Germinal center (tissue), 1 donor: Measurements from ENCODE around the gene NOL9.
"Not testable (repeated sequence)": the region's sequence is repeated elsewhere in the genome, so short reads cannot be mapped to it uniquely, and the experiment has no call there.

Experiments used
- DNase-seq: peaks from one replicate; pipeline ENCODE4 v3.0.0; 2012; ENCODE audit warnings: mixed read lengths, low spot score

NOL9 gene

DNA sequence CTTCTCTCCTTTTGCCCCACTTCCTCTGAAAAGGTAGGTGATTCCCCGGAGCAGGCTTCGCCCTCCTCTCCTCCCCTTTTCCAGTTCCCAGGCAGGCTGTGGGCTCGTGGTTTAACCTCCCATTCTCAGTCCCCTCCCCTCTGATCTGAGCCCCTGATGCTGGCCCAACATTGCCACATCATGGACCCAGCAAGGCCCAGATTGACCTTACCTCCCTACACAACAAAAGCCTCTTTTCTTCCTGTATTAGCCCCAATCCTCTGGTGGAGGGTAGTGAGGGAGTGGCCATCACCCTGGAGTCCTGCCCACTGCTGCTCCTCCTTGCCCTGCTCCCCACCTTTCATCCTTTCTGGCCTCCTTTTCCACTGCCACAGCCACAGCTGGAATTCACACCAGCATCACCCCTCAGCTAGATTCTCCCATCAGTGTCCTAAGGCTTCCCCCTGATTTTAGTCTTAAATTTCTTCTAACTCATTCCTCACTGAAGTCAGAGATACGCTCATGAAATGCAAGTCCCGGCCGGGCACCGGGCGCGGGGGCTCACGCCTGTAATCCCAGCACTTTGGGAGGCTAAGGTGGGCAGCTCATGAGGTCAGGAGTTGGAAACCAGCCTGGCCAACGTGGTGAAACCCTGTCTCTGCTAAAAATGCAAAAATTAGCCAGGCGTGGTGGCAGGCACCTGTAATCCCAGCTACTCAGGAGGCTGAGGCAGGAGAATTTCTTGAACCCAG is 18.5 kb upstream of the NOL9 start:
- no peak for DNase-seq

- no peak for DNase-seq
These were observed 16.7 kb upstream of the NOL9 start for GRCh38 chr1:6570987-6571386.

GRCh38 chr1:6570100-6570499 is 15.8 kb upstream of the NOL9 start:
- no peak for DNase-seq

DNA sequence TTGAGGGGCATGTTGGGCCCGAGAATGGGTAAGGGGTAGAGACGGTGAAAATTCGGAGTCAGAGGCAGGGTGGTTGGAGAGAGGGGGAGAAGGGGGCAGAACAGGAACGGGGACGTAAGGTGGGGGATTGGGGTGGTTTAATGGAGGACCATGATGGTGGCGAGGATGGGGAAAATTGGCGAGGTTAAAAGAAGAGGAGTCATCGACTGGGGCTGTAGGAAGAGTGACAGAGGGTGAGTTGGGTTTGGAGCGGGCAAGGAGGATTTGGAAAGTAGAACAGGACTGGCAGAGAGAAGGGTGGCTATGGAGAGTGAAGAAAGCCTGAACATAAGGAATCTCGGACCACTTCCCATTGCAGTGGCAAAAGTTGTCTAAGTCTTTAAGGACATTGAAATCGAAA is 14.7 kb upstream of the NOL9 start:
- no peak for DNase-seq

GRCh38 chr1:6560267-6560666 is 6.0 kb upstream of the NOL9 start:
- no peak for DNase-seq

DNA sequence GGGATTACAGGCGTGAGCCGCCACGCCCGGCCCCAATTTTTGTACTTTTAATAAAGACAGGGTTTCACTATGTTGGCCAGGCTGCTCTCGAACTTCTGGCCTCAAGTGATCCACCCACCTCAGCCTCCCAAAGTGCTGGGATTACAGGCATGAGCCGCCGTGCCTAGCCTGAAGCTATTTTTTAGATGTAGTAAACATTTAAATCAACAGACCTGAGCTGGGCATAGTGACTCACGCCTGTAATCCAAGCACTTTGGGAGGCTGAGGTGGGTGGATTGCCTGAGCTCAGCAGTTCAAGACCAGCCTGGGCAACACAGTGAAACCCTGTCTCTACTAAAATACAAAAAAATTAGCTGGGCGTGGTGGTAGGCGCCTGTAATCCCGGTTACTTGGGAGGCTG is 4.8 kb upstream of the NOL9 start:
- DNase-seq, result not testable (repeated sequence)

DNA sequence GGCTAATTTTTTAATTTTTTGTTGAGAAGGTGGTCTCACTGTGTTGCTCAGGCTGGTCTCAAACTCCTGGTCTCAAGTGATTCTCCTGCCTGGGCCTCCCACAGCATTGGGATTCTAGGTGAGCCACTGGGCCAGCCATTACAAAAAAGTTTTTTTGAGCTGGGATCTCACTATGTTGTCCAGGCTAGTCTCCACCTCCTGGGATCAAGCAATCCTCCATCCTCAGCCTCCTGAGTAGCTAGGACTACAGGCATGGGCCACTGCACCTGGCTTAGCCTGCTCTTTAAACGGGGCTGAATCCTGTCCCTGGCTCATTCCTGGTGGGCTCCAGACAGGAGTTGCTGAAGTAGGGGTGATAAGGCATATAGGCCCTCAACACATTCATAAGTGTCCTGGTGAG is 3.3 kb upstream of the NOL9 start:
- DNase-seq, result no peak

GRCh38 chr1:6554907-6555778 is 830 bp upstream of the NOL9 start, which contains the start of gene TAS1R1:
Gene TAS1R1 (plus strand): TSS chr1:6555307. CDS start chr1:6555374, 67 bp downstream.
- no peak for DNase-seq

DNA sequence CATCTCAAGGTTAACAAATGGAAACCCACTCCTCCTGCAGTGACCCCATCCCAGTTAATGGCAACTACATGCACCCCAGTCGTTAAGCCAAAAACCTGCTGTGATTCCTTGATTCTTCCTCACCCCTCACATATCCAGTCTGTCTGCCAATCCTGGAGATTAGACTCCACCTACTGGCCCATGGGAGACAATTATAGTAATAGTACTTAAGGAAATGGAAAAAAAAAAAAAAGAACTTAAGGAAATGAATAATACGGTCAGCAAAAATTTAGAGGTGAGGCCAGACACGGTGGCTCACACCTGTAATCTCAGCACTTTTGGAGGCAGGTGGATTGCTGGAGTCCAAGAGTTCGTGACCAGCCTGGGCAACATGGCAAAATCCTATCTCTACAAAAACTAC is 7.0 kb downstream of the NOL9 start:
- no peak for DNase-seq

- DNase-seq, result no peak
These were observed 8.0 kb downstream of the NOL9 start for GRCh38 chr1:6546326-6546725.

- DNase-seq, result no peak
These were observed 8.8 kb downstream of the NOL9 start for GRCh38 chr1:6545276-6546112.

DNA sequence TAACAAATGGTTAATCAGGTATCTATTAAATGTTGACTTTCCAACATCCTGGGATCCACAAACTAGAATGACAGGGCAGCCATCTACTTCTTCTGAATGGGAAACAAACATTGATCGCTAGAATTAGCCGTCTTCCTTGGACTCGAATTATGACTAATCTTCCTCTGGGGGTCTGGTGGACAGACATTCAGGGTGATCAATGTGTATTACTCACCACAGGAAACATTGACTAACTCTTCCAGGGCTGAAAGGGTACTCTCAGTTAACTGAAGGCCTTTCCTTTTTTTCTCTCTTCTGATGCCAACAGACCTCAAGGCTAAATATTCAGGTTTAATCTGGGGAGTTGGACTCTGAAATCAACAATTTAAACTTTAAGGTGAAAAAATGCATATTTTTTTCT is 9.5 kb downstream of the NOL9 start:
- no peak for DNase-seq

DNA sequence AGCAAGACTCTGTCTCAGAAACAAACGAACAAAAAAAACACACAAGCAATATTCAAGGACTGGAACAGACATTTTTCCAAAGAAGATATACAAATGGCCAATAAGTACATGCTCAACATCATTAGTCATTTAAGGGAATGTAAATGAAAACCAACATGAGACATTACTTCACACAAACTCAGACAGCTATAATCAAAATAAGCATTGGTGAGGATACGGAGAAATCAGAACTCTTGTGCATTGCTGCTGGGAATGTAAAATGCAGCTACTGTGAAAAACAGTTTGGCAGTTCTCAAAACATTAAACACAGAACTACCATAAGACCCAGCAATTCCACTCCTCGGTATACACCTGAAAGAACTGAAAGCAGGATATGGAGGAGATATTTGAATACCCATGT is 15.4 kb downstream of the NOL9 start:
- DNase-seq, result no peak

- DNase-seq, result no peak
These were observed 18.0 kb downstream of the NOL9 start for GRCh38 chr1:6536291-6536690.

DNA sequence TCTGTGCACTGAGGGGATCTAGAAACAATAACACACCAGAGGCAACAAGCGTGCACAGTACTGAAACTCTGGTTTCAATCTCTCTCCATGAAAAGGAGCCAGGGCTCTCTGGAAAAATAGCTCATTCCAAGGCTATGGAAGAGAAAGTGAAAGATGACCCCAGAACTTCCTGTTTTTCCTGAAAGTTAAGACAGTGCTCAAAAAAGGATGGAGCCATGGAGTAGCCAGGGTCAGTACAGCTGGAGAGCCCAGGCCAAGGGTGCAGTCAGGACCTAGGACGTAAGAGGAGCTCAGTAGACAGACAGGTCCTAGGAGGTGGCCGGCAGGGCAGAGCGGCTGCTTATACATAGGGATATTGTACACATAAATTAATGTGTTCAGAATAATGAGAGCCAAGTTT is 19.1 kb downstream of the NOL9 start:
- no peak for DNase-seq

DNA sequence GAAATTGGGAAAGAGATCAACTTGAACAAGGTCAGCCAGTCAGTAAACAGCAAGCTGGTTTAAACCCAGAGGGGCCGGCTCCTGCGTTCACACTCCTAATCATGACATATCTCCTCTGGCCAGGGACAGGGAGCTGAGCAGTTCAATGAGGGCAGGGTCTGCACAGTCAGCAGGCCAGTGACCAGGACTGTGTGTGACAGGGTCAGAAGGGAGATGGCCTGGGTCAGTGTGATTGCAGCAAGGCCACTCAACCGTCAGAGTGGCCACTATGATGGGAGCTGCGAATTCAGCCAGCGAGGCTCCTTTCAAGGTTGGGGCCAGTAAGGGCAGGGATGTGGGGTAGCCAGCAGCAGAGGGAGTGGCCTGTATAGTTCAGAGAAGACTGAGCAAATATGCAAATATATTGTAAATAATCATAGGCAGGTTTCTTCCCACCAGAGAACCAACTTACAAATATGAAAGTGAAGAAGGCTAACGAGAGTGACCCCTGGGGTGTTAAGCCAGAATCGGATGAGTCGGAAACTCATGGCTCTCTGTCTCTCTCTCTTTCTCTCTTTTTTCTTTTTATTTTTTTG is 20.0 kb downstream of the NOL9 start:
- no peak for DNase-seq

- no peak for DNase-seq
These were observed 22.3 kb downstream of the NOL9 start for GRCh38 chr1:6531996-6532395.

DNA sequence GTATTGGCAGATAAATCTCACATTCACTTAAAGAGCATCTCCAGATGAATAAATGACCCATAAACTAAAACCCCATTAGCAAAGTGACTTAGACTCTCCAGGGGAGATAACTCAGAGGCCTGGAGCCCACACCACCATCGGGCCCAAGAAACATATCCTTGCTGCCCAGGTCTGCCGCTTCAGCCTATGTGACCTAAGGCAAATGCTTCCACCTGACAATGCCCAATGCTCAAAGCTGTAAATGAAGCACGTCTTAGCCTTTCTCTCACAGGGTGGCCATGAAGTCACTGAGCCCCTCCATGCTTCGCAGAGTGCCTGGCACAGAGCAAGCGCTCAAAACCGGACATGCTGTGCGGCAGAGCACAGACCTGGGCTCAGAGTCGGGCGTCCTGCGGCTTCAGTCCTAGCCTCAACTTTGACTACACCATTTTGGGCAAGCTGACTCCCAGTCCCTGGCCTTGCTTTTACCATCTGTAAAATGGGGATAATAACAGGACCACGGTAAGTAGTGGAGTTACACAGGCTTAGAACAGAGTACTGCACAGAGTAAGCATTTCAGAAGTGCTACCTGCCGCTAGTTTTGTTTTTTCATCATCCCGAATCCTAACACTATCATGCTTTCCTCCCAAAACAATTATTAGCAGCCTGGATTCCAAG is 23.7 kb downstream of the NOL9 start:
- no peak for DNase-seq

DNA sequence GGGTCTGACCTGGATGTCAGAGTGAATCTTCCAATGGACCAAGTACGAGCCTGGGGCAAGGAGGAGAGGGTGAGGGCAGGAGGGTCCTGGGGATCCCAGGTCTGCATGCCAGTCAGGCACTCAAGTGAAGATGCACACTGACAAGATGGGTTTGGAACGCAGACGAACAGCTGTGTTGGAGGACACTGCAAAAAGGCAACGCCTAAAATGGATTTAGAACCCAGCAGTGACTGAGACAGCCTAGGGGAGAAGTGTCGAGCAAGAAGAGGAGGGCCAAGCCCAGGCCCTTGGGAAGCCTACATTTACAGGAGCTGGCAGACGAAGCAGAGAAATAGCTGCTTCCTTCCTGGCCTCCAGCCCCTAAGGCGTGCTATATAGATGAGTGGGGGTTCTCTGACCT is 25.8 kb downstream of the NOL9 start:
- DNase-seq, result no peak

GRCh38 chr1:6526316-6526715 is 28.0 kb downstream of the NOL9 start:
- DNase-seq, result no peak

DNA sequence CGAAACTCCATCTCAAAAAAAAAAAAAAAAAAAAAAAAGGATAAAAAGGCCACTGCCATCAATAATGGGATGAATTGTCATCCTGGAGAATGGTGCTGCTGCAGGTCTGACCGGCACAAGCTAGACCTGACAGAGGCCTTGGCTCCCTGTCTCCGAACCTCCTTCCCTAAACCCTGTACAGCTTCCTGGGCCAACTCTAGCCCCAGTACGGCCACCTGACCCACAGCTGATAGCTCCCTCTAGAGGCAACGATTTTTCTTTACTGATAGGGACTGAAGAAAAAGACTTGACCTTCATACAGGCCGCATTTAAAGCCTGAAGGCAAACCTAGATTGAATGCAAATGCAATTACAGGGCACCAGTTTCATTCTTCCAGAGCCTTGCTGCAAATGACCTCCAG is 30.7 kb downstream of the NOL9 start:
- peak; percentile 38 for DNase-seq

GRCh38 chr1:6521536-6521935 is 32.8 kb downstream of the NOL9 start:
- DNase-seq, result no peak
